PC-3 (cell line): ENCODE data around the gene USP48. TPM values are rescaled to one million over a fixed set of nuclear protein-coding genes. Genes with fewer than 3 reads are reported as not detected.

Source experiments
- ATAC-seq: fragments of 200-7000 bp; cut with Tn5 transposase; 2 replicates; pipeline ENCODE4 v1.9.1; 2020; ENCODE audit warnings: mild to moderate bottlenecking, moderate library complexity
- BruUV-seq: library from RNA; stranded (reverse); fragments of 400-500 nt; replicated peaks from 2 replicates; lab custom pipeline; 2021; lab: Mats Ljungman, UMichigan
- CTCF ChIA-PET: fragments of 300-600 bp; sonication (Branson Sonifier 250); formaldehyde crosslinking; loops from one replicate; lab custom pipeline; 2022; ENCODE audit warnings: antibody characterized with exemption; lab: Charles Lee
- POLR2A ChIA-PET: fragments of 300-600 bp; sonication (Branson Sonifier 250); formaldehyde crosslinking; loops from one replicate; lab custom pipeline; 2022; ENCODE audit warnings: antibody characterized with exemption; ENCODE audit not compliant: unreplicated experiment; lab: Charles Lee
- DNase-seq: peaks from one replicate; pipeline ENCODE4 v3.0.0-alpha.2; 2015
- H2AFZ ChIP-seq: fragments of 300-600 bp; sonication (generic); 2 replicates; pipeline ENCODE4 v1.6.0; 2016; ENCODE audit warnings: antibody characterized with exemption, low read length
- H3F3A ChIP-seq: fragments of 300-600 bp; sonication (generic); one replicate; pipeline ENCODE4 v1.6.0; 2017; ENCODE audit warnings: antibody characterized with exemption, low read length, control low read depth, mild to moderate bottlenecking; ENCODE audit not compliant: unreplicated experiment
- H3K27ac ChIP-seq: fragments of 300-600 bp; sonication (generic); 2 replicates; pipeline ENCODE4 v1.5.1; 2016; ENCODE audit warnings: mild to moderate bottlenecking, low read length
- H3K27me3 ChIP-seq: fragments of 300-600 bp; sonication (generic); 2 replicates; pipeline ENCODE4 v1.6.1; 2016; ENCODE audit warnings: low read length, mixed read lengths
- H3K36me3 ChIP-seq: fragments of 300-600 bp; sonication (generic); 2 replicates; pipeline ENCODE4 v1.6.1; 2016; ENCODE audit warnings: low read depth, mixed run types, low read length, mixed read lengths
- H3K4me1 ChIP-seq: fragments of 300-600 bp; sonication (generic); 2 replicates; pipeline ENCODE4 v1.5.1; 2016; ENCODE audit warnings: low read length; ENCODE audit not compliant: insufficient read depth
- H3K4me2 ChIP-seq: fragments of 300-600 bp; sonication (generic); 2 replicates; pipeline ENCODE4 v1.6.0; 2016; ENCODE audit warnings: low read length
- H3K4me3 ChIP-seq: fragments of 300-600 bp; sonication (generic); 2 replicates; pipeline ENCODE4 v1.5.1; 2016; ENCODE audit warnings: mild to moderate bottlenecking, low read length, mixed read lengths
- H3K79me2 ChIP-seq: fragments of 300-600 bp; sonication (generic); 2 replicates; pipeline ENCODE4 v1.6.1; 2017; ENCODE audit warnings: low read length, mixed read lengths
- H3K9ac ChIP-seq: fragments of 300-600 bp; sonication (generic); 2 replicates; pipeline ENCODE4 v1.6.0; 2016; ENCODE audit warnings: mild to moderate bottlenecking, low read length
- H3K9me2 ChIP-seq: fragments of 300-600 bp; sonication (generic); replicated peaks from 2 replicates; pipeline ENCODE4 v1.6.1; 2016; ENCODE audit warnings: mixed run types, low read length, mixed read lengths
- H3K9me3 ChIP-seq: fragments of 300-600 bp; sonication (generic); 2 replicates; pipeline ENCODE4 v1.6.1; 2016; ENCODE audit warnings: low read length, mixed read lengths
- H4K20me1 ChIP-seq: fragments of 300-600 bp; sonication (generic); 2 replicates; pipeline ENCODE4 v1.6.1; 2016; ENCODE audit warnings: low read length, mixed read lengths
- CTCF ChIP-seq: fragments of 300-600 bp; sonication (generic); conservative IDR thresholded peaks from 2 replicates; pipeline ENCODE4 v1.5.1; 2017; ENCODE audit warnings: antibody characterized with exemption, low read depth, mild to moderate bottlenecking, low read length
- EZH2 ChIP-seq: fragments of 300-600 bp; sonication (generic); IDR thresholded peaks from one replicate; pipeline ENCODE4 v1.6.1; 2017; ENCODE audit warnings: antibody characterized with exemption, mild to moderate bottlenecking, low read length; ENCODE audit not compliant: unreplicated experiment
- EZH2phosphoT487 ChIP-seq: fragments of 300-600 bp; sonication (generic); IDR thresholded peaks from 2 replicates; pipeline ENCODE4 v1.6.1; 2018; ENCODE audit warnings: mild to moderate bottlenecking, antibody characterized with exemption, low read length, borderline replicate concordance
- intact Hi-C: fragments of 100-400 bp; cut with micrococcal nuclease; formaldehyde crosslinking; loops from 2 replicates; pipeline ENCODE4 v1.9.0; 2023
- total RNA-seq: library from RNA; depleted of rRNA; stranded (reverse); fragments of >200 nt; gene quantifications from 2 replicates; pipeline ENCODE4 v1.2.3, GENCODE V29; 2014

The USP48 gene
- total RNA-seq, 1 experiment from 2014 or later, result 33.3 TPM

GRCh38 chr1:21825393-21825792, 42.4 kb upstream of the USP48 start:
- Histone ChIP-seq H4K20me1 (no peaks in the 10 kb centered on the region), H3K4me2 (no peak overlapping the region), H3F3A (no peaks in the 10 kb centered on the region), H3K79me2 (no peaks in the 10 kb centered on the region), H3K4me3 (no peak overlapping the region), H3K9me3 (no peaks in the 10 kb centered on the region), H3K9me2 (no peaks in the 10 kb centered on the region), H3K4me1 (no peaks in the 10 kb centered on the region), H3K36me3 (no peaks in the 10 kb centered on the region; the same call in 1 of the 2 replicates), H3K9ac (no peak overlapping the region), H3K27ac (no peak overlapping the region), H3K27me3 (no peaks in the 10 kb centered on the region), H2AFZ (no peak overlapping the region)
- no TSS peak for BruUV-seq
- DNase-seq (no peak), ATAC-seq (no peak)
- intact Hi-C loops, result no loop called here
- TF ChIP-seq EZH2phosphoT487 (no peak), CTCF (no peak), EZH2 (no peak)
- POLR2A ChIA-PET, result no interaction called here
- CTCF ChIA-PET, result no interaction called here

- H3K79me2 ChIP-seq, result no peaks in the 10 kb centered on the region
- no peak overlapping the region for H3K9ac ChIP-seq
- H3K36me3 ChIP-seq, result no peaks in the 10 kb centered on the region; the same call in 1 of the 2 replicates
- H3K4me2 ChIP-seq, result no peak overlapping the region
- H3K27ac ChIP-seq, result no peak overlapping the region
- no peak overlapping the region for H2AFZ ChIP-seq
- H3F3A ChIP-seq, result no peaks in the 10 kb centered on the region
- H3K27me3 ChIP-seq, result no peaks in the 10 kb centered on the region
- no peak overlapping the region for H3K4me3 ChIP-seq
- no peaks in the 10 kb centered on the region for H3K9me3 ChIP-seq
- H4K20me1 ChIP-seq, result no peaks in the 10 kb centered on the region
- no TSS peak for BruUV-seq
- ATAC-seq (no peak), DNase-seq (no peak)
- POLR2A ChIA-PET, result interaction anchor here (0.5 kb wide), 1 partner anchor 934 kb away, joined by 3 read pairs; no protein-coding TSS in a partner anchor
- CTCF ChIA-PET, result no interaction called here
- no peaks in the 10 kb centered on the region for H3K9me2 ChIP-seq
- no peaks in the 10 kb centered on the region for H3K4me1 ChIP-seq
- TF ChIP-seq CTCF (no peak), EZH2phosphoT487 (no peak), EZH2 (no peak)
- intact Hi-C loops, result no loop called here
Measured at GRCh38 chr1:21824926-21825325, 42.0 kb upstream of the USP48 start.

- H3K36me3 ChIP-seq, result no peaks in the 10 kb centered on the region; the same call in 1 of the 2 replicates
- CTCF ChIA-PET, result no interaction called here
- H3F3A ChIP-seq, result no peaks in the 10 kb centered on the region
- H3K27me3 ChIP-seq, result no peaks in the 10 kb centered on the region
- H4K20me1 ChIP-seq, result no peaks in the 10 kb centered on the region
- H3K4me3 ChIP-seq, result no peak overlapping the region
- H2AFZ ChIP-seq, result no peak overlapping the region
- POLR2A ChIA-PET, result interaction anchor here (0.5 kb wide), 1 partner anchor 933 kb away, joined by 3 read pairs; no protein-coding TSS in a partner anchor
- no peaks in the 10 kb centered on the region for H3K9me2 ChIP-seq
- H3K4me1 ChIP-seq, result no peaks in the 10 kb centered on the region
- H3K27ac ChIP-seq, result no peak overlapping the region
- BruUV-seq, result no TSS peak
- H3K9me3 ChIP-seq, result no peaks in the 10 kb centered on the region
- no peak for ATAC-seq
- no peak for TF ChIP-seq CTCF
- TF ChIP-seq EZH2, result no peak
- TF ChIP-seq EZH2phosphoT487, result no peak
- no peaks in the 10 kb centered on the region for H3K79me2 ChIP-seq
- no peak for DNase-seq
- no peak overlapping the region for H3K9ac ChIP-seq
- intact Hi-C loops, result no loop called here
- no peak overlapping the region for H3K4me2 ChIP-seq
Measured at GRCh38 chr1:21823980-21824702, 41.2 kb upstream of the USP48 start.
